DOHH2 (cell line): ENCODE data around the gene GSAP.

Source experiments
- H3F3A ChIP-seq: fragments of 200-600 bp; sonication (generic), shearing (Covaris generic); 2 replicates; pipeline ENCODE4 v1.6.0; 2016; ENCODE audit warnings: antibody characterized with exemption, mild to moderate bottlenecking; ENCODE audit not compliant: control insufficient read depth, insufficient read depth
- H3K27ac ChIP-seq: fragments of 200-600 bp; sonication (generic); 2 replicates; pipeline ENCODE4 v1.5.1; 2014; ENCODE audit warnings: low read depth, mild to moderate bottlenecking, low read length, moderate library complexity
- H3K27me3 ChIP-seq: fragments of 200-600 bp; sonication (generic); 2 replicates; pipeline ENCODE4 v1.6.1; 2014; ENCODE audit warnings: mild to moderate bottlenecking, low read length, mixed read lengths; ENCODE audit not compliant: control insufficient read depth
- H3K36me3 ChIP-seq: fragments of 200-600 bp; sonication (generic); 2 replicates; pipeline ENCODE4 v1.6.1; 2014; ENCODE audit warnings: mild to moderate bottlenecking, low read length, moderate library complexity, mixed read lengths; ENCODE audit not compliant: control insufficient read depth
- H3K4me1 ChIP-seq: fragments of 200-600 bp; sonication (generic); 2 replicates; pipeline ENCODE4 v1.6.1; 2014; ENCODE audit warnings: mild to moderate bottlenecking, low read length, mixed read lengths; ENCODE audit not compliant: control insufficient read depth
- H3K4me2 ChIP-seq: fragments of 200-600 bp; sonication (generic); 2 replicates; pipeline ENCODE4 v1.6.0; 2014; ENCODE audit warnings: mild to moderate bottlenecking, low read length, moderate library complexity
- H3K4me3 ChIP-seq: fragments of 200-600 bp; sonication (generic); 2 replicates; pipeline ENCODE4 v1.5.1; 2014; ENCODE audit warnings: mild to moderate bottlenecking, low read length, mixed read lengths
- H3K79me2 ChIP-seq: fragments of 200-600 bp; sonication (generic); 2 replicates; pipeline ENCODE4 v1.6.1; 2014; ENCODE audit warnings: mild to moderate bottlenecking, low read length, mixed read lengths; ENCODE audit not compliant: control insufficient read depth
- H3K9me2 ChIP-seq: fragments of 200-600 bp; sonication (generic); replicated peaks from 2 replicates; pipeline ENCODE4 v1.6.1; 2014; ENCODE audit warnings: mild to moderate bottlenecking, low read length, mixed read lengths; ENCODE audit not compliant: control insufficient read depth
- H3K9me3 ChIP-seq: fragments of 200-600 bp; sonication (generic); 2 replicates; pipeline ENCODE4 v1.6.1; 2014; ENCODE audit warnings: antibody characterized with exemption, low read length, mixed read lengths; ENCODE audit not compliant: control insufficient read depth, insufficient read depth
- H4K20me1 ChIP-seq: fragments of 200-600 bp; sonication (generic); 2 replicates; pipeline ENCODE4 v1.6.0; 2014; ENCODE audit warnings: low read depth, mild to moderate bottlenecking, antibody characterized with exemption, low read length, moderate library complexity; ENCODE audit not compliant: control insufficient read depth, insufficient read depth
- EZH2phosphoT487 ChIP-seq: fragments of 200-600 bp; sonication (generic); IDR thresholded peaks from 2 replicates; pipeline ENCODE4 v1.6.1; 2017; ENCODE audit warnings: borderline replicate concordance, mild to moderate bottlenecking, antibody characterized with exemption, low read length, moderate library complexity, mixed read lengths
- TF ChIP-seq, protein P1 (sequence below): fragments of 200-600 bp; sonication (generic); IDR thresholded peaks from one replicate; pipeline ENCODE4 v1.5.1; 2014; ENCODE audit warnings: antibody characterized with exemption, mild to moderate bottlenecking, low read depth, low read length; ENCODE audit not compliant: poor library complexity, severe bottlenecking

The GSAP gene

DNA sequence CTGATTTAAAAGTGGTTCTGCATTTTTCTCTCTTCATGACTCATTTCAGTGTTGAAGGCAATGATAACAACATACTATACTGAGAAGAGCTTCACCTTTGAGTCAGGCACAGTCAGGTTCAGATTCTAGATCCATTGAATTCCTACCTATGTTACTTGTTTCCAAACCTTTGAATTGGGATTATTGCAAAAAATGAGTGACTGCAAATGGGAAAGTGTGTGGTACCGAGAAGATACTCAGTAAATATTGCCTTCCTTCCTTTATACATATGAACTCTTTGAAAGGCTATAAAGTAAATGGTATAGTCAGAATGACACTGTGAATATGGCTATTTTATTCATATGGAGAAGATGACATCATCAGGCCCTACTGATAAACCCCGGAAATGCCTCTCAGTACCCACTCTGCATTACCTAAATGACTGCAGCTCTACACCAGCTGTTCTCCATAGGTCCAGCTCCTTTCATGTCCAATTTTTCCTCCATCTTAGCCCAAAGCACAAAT is 149.8 kb downstream of the GSAP start:
- no peak overlapping the region for H3K27ac ChIP-seq

GRCh38 chr7:77265666-77266065 is 150.5 kb downstream of the GSAP start:
- no peaks in the 10 kb centered on the region for H3K27me3 ChIP-seq
- no peaks in the 10 kb centered on the region for H3F3A ChIP-seq
- H3K9me2 ChIP-seq, result no peaks in the 10 kb centered on the region
- no peak overlapping the region for H3K4me3 ChIP-seq
- no peaks in the 10 kb centered on the region for H4K20me1 ChIP-seq
- no peak for TF ChIP-seq EZH2phosphoT487
- TF ChIP-seq, protein P1, sequence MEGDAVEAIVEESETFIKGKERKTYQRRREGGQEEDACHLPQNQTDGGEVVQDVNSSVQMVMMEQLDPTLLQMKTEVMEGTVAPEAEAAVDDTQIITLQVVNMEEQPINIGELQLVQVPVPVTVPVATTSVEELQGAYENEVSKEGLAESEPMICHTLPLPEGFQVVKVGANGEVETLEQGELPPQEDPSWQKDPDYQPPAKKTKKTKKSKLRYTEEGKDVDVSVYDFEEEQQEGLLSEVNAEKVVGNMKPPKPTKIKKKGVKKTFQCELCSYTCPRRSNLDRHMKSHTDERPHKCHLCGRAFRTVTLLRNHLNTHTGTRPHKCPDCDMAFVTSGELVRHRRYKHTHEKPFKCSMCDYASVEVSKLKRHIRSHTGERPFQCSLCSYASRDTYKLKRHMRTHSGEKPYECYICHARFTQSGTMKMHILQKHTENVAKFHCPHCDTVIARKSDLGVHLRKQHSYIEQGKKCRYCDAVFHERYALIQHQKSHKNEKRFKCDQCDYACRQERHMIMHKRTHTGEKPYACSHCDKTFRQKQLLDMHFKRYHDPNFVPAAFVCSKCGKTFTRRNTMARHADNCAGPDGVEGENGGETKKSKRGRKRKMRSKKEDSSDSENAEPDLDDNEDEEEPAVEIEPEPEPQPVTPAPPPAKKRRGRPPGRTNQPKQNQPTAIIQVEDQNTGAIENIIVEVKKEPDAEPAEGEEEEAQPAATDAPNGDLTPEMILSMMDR, result no peak
- no peaks in the 10 kb centered on the region for H3K9me3 ChIP-seq
- no peaks in the 10 kb centered on the region for H3K36me3 ChIP-seq
- no peak overlapping the region for H3K4me2 ChIP-seq
- H3K27ac ChIP-seq, result no peak overlapping the region
- H3K79me2 ChIP-seq, result no peaks in the 10 kb centered on the region
- peaks cover 10% of the 10 kb centered on the region for H3K4me1 ChIP-seq

More for the DNA sequence above, 149.8 kb downstream of the GSAP start:
- Histone ChIP-seq H3K79me2 (no peaks in the 10 kb centered on the region), H3K27me3 (no peaks in the 10 kb centered on the region), H3K9me2 (no peaks in the 10 kb centered on the region), H3K4me2 (no peak overlapping the region), H3F3A (no peaks in the 10 kb centered on the region), H3K4me1 (peaks cover 10% of the 10 kb centered on the region), H3K4me3 (no peak overlapping the region), H4K20me1 (no peaks in the 10 kb centered on the region), H3K36me3 (no peaks in the 10 kb centered on the region), H3K9me3 (no peaks in the 10 kb centered on the region)
- no peak for TF ChIP-seq EZH2phosphoT487
- TF ChIP-seq, protein P1, result no peak

DNA sequence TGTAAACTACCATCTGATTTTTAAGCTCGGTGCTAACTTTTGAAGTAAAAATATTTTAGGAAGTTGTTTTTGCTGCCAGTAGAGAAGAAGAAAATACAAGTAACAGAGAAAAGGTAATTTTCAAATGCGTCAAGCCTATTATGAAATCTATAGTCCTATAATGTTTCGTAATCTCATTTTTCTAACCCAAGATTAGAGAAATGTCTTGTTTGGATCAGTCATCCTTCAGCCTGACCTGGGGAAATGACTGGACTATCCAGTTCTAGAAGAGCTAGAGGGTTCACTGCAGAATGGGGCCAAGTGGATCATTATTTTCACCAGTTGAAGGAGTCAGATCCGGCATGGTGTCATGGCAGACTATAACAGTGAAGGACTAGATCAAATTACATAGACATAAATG is 153.8 kb downstream of the GSAP start:
- no peaks in the 10 kb centered on the region for H3K9me2 ChIP-seq
- no peaks in the 10 kb centered on the region for H3F3A ChIP-seq
- H3K4me3 ChIP-seq, result no peak overlapping the region
- H3K36me3 ChIP-seq, result no peaks in the 10 kb centered on the region
- TF ChIP-seq, protein P1, result no peak
- TF ChIP-seq EZH2phosphoT487, result no peak
- no peaks in the 10 kb centered on the region for H3K27me3 ChIP-seq
- H3K9me3 ChIP-seq, result no peaks in the 10 kb centered on the region
- no peaks in the 10 kb centered on the region for H4K20me1 ChIP-seq
- no peak overlapping the region for H3K4me2 ChIP-seq
- no peaks in the 10 kb centered on the region for H3K4me1 ChIP-seq
- no peak overlapping the region for H3K27ac ChIP-seq
- H3K79me2 ChIP-seq, result no peaks in the 10 kb centered on the region
